ENCODE data around the gene KRT74.

DNA sequence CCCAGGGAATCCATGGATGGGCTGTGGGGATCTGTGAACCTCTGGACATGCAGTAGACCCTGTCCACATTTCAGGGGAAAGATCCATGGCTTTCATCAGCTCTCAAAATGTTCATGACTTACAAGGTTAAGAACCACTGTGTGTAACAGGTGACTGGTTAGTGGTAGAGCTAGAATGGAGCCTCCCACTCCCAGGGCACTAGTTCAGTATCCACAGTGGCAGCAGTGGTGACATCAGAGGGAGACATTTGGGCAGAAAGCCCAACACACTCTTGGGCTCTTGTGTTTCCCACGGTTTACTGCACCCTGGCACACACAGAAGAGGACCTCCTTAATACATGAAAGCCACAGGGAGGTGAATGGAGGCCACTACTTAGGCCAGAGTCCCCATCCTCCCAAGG is 9.1 kb downstream of the KRT74 start:
- TF ChIP-seq RELA (CRISPR knock-in tag; IDR thresholded peaks at IDR 0.05; ENCODE audit: borderline replicate concordance) (no peak), CTCF (IDR thresholded peaks at IDR 0.05) (no peak), FOXJ3 (CRISPR knock-in tag; IDR thresholded peaks at IDR 0.05; ENCODE audit: borderline replicate concordance) (no peak), E2F5 (CRISPR knock-in tag; IDR thresholded peaks at IDR 0.05) (no peak), NR1H2 (CRISPR knock-in tag; IDR thresholded peaks at IDR 0.05) (no peak), ELF4 (CRISPR knock-in tag; IDR thresholded peaks at IDR 0.05; ENCODE audit: low read depth) (no peak), FOXK1 (CRISPR knock-in tag; IDR thresholded peaks at IDR 0.05) (no peak), GABPB1 (CRISPR knock-in tag; IDR thresholded peaks at IDR 0.05) (no peak), CREM (CRISPR knock-in tag; IDR thresholded peaks at IDR 0.05) (no peak), KAT7 (CRISPR knock-in tag; IDR thresholded peaks at IDR 0.05; ENCODE audit: borderline replicate concordance) (no peak)
- TF ChIP-seq, protein P1, sequence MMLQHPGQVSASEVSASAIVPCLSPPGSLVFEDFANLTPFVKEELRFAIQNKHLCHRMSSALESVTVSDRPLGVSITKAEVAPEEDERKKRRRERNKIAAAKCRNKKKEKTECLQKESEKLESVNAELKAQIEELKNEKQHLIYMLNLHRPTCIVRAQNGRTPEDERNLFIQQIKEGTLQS (CRISPR knock-in tag; conservative IDR thresholded peaks at IDR 0.05): no peak
- TF ChIP-seq, protein P2, sequence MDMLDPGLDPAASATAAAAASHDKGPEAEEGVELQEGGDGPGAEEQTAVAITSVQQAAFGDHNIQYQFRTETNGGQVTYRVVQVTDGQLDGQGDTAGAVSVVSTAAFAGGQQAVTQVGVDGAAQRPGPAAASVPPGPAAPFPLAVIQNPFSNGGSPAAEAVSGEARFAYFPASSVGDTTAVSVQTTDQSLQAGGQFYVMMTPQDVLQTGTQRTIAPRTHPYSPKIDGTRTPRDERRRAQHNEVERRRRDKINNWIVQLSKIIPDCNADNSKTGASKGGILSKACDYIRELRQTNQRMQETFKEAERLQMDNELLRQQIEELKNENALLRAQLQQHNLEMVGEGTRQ (CRISPR knock-in tag; IDR thresholded peaks at IDR 0.05): no peak
- TF ChIP-seq, protein P3, sequence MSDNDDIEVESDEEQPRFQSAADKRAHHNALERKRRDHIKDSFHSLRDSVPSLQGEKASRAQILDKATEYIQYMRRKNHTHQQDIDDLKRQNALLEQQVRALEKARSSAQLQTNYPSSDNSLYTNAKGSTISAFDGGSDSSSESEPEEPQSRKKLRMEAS (CRISPR knock-in tag; IDR thresholded peaks at IDR 0.05): no peak
- TF ChIP-seq, protein P4, sequence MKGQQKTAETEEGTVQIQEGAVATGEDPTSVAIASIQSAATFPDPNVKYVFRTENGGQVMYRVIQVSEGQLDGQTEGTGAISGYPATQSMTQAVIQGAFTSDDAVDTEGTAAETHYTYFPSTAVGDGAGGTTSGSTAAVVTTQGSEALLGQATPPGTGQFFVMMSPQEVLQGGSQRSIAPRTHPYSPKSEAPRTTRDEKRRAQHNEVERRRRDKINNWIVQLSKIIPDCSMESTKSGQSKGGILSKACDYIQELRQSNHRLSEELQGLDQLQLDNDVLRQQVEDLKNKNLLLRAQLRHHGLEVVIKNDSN (CRISPR knock-in tag; IDR thresholded peaks at IDR 0.05): no peak
